GM12865 (cell line): ENCODE results near the gene FGFBP2.
A peak's percentile ranks its signal among the peaks of the same experiment; 100 is the strongest.

Source experiments
- DNase-seq: peaks from one replicate; pipeline ENCODE4 v3.0.0; 2010; ENCODE audit warnings: low read depth
- H3K4me3 ChIP-seq: 2 replicates; pipeline ENCODE4 v1.5.1; 2011; ENCODE audit warnings: mild to moderate bottlenecking, low read depth, low read length, control low read depth
- CTCF ChIP-seq: IDR thresholded peaks from 2 replicates; pipeline ENCODE4 v1.5.1; 2011; ENCODE audit warnings: low read length, control low read depth, low read depth, inconsistent platforms; ENCODE audit not compliant: insufficient read depth; ENCODE audit errors: missing control alignments

FGFBP2 gene

GRCh38 chr4:16001484-16001858 lies 38.5 kb upstream of the FGFBP2 start:
- peak; percentile 67 for DNase-seq
- H3K4me3 ChIP-seq, result no peak overlapping the region
- TF ChIP-seq CTCF, result peak; percentile 85

- no peak for TF ChIP-seq CTCF
- no peak for DNase-seq
Observed at GRCh38 chr4:16000708-16001483, 37.9 kb upstream of the FGFBP2 start.

GRCh38 chr4:15996773-15997172 lies 33.8 kb upstream of the FGFBP2 start:
- TF ChIP-seq CTCF, result no peak
- DNase-seq, result peak; percentile 9
- no peak overlapping the region for H3K4me3 ChIP-seq

More at GRCh38 chr4:16000708-16001483, 37.9 kb upstream of the FGFBP2 start:
- H3K4me3 ChIP-seq, result no peak overlapping the region

- H3K4me3 ChIP-seq, result no peak overlapping the region
- no peak for TF ChIP-seq CTCF
- no peak for DNase-seq
Observed at GRCh38 chr4:15995826-15996225, 32.9 kb upstream of the FGFBP2 start.

- TF ChIP-seq CTCF, result no peak
- no peak for DNase-seq
Observed at GRCh38 chr4:15992167-15992485, 29.2 kb upstream of the FGFBP2 start.

GRCh38 chr4:15990570-15991285 lies 27.8 kb upstream of the FGFBP2 start:
- H3K4me3 ChIP-seq, result no peak overlapping the region
- TF ChIP-seq CTCF, result no peak
- DNase-seq, result no peak

More at GRCh38 chr4:15992167-15992485, 29.2 kb upstream of the FGFBP2 start:
- H3K4me3 ChIP-seq, result no peak overlapping the region
